ENCODE measurements around the gene RDH13. TPM values are rescaled to one million over a fixed set of nuclear protein-coding genes. Genes with fewer than 3 reads are reported as not detected.

RDH13 gene
- total RNA-seq, 1 experiment from 2014 or later = 80.4 TPM

GRCh38 chr19:55092423-55093318 is 29.7 kb upstream of the RDH13 start:
- ATAC-seq (no peak), DNase-seq (no peak)
- BruUV-seq (replicated peaks) = no TSS peak
- Histone ChIP-seq H3F3A (ENCODE audit: low read length, unreplicated experiment) (no peaks in the 10 kb centered on the region), H3K9ac (ENCODE audit: low read length) (no peak overlapping the region), H4K20me1 (ENCODE audit: low read length) (no peaks in the 10 kb centered on the region), H3K9me3 (ENCODE audit: low read length) (no peaks in the 10 kb centered on the region), H3K4me2 (ENCODE audit: low read length) (no peak overlapping the region), H3K27ac (ENCODE audit: low read length) (no peak overlapping the region), H3K36me3 (ENCODE audit: low read depth, low read length) (peaks cover 13% of the 10 kb centered on the region; the same call in 1 of the 2 replicates), H3K79me2 (ENCODE audit: low read length) (no peaks in the 10 kb centered on the region), H3K9me2 (replicated peaks; ENCODE audit: low read length) (no peaks in the 10 kb centered on the region), H3K4me3 (ENCODE audit: low read length) (no peak overlapping the region), H3K27me3 (ENCODE audit: low read length) (no peaks in the 10 kb centered on the region), H2AFZ (ENCODE audit: low read length) (no peak overlapping the region), H3K4me1 (ENCODE audit: insufficient read depth, low read length) (no peaks in the 10 kb centered on the region)
- ChIA-PET POLR2A (ENCODE audit: unreplicated experiment) (no interaction called here), CTCF (no interaction called here)
- intact Hi-C loops (cut with micrococcal nuclease) = no loop called here
- TF ChIP-seq EZH2 (IDR thresholded peaks at IDR 0.05; ENCODE audit: low read length, unreplicated experiment) = no peak
- TF ChIP-seq EZH2phosphoT487 (IDR thresholded peaks at IDR 0.05; ENCODE audit: borderline replicate concordance, low read length) = no peak
- TF ChIP-seq CTCF (conservative IDR thresholded peaks at IDR 0.05; ENCODE audit: low read depth, low read length) = no peak

DNA sequence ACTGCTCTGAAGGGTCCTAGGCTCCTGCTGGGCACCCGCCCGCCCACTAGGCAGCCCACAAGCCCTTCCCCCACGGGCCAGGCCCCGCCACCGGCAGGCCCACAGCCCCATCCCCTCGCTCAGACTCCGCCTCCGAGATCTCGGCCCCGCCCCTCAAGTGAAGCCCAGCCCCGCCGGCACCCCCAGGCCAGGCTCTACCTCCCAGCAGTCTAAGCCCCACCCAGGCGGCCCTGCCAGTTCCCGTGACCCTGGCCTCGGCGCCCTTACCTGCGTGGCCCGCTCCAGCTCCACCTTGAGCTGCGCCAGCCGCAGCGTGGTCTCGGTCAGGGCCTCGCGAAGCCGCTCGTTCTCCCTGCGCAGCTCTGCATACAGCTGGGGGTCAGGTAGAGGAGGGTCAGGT is 29.0 kb upstream of the RDH13 start:
- H3K79me2 ChIP-seq (ENCODE audit: low read length) = no peaks in the 10 kb centered on the region
- H3K36me3 ChIP-seq (ENCODE audit: low read depth, low read length) = peaks cover 19% of the 10 kb centered on the region; the same call in 1 of the 2 replicates
- no peaks in the 10 kb centered on the region for H3K27me3 ChIP-seq (ENCODE audit: low read length)
- no peak overlapping the region for H3K4me3 ChIP-seq (ENCODE audit: low read length)
- ChIA-PET CTCF (no interaction called here), POLR2A (ENCODE audit: unreplicated experiment) (no interaction called here)
- H3K27ac ChIP-seq (ENCODE audit: low read length) = no peak overlapping the region
- H3K4me2 ChIP-seq (ENCODE audit: low read length) = no peak overlapping the region
- no peak overlapping the region for H2AFZ ChIP-seq (ENCODE audit: low read length)
- H4K20me1 ChIP-seq (ENCODE audit: low read length) = no peaks in the 10 kb centered on the region
- H3K9ac ChIP-seq (ENCODE audit: low read length) = no peak overlapping the region
- no peaks in the 10 kb centered on the region for H3K9me3 ChIP-seq (ENCODE audit: low read length)
- no peaks in the 10 kb centered on the region for H3K9me2 ChIP-seq (replicated peaks; ENCODE audit: low read length)
- intact Hi-C loops (cut with micrococcal nuclease) = no loop called here
- no peak for ATAC-seq
- H3K4me1 ChIP-seq (ENCODE audit: insufficient read depth, low read length) = no peaks in the 10 kb centered on the region
- no peak for TF ChIP-seq EZH2 (IDR thresholded peaks at IDR 0.05; ENCODE audit: low read length, unreplicated experiment)
- no peak for DNase-seq
- no TSS peak for BruUV-seq (replicated peaks)
- H3F3A ChIP-seq (ENCODE audit: low read length, unreplicated experiment) = no peaks in the 10 kb centered on the region

GRCh38 chr19:55091126-55091910 is 28.4 kb upstream of the RDH13 start:
- no peak for DNase-seq
- no peaks in the 10 kb centered on the region for H3K4me1 ChIP-seq (ENCODE audit: insufficient read depth, low read length)
- TF ChIP-seq EZH2phosphoT487 (IDR thresholded peaks at IDR 0.05; ENCODE audit: borderline replicate concordance, low read length) = no peak
- TF ChIP-seq CTCF (conservative IDR thresholded peaks at IDR 0.05; ENCODE audit: low read depth, low read length) = no peak
- no peak for TF ChIP-seq EZH2 (IDR thresholded peaks at IDR 0.05; ENCODE audit: low read length, unreplicated experiment)
- no peaks in the 10 kb centered on the region for H3K79me2 ChIP-seq (ENCODE audit: low read length)
- H3K4me2 ChIP-seq (ENCODE audit: low read length) = no peak overlapping the region
- no peak overlapping the region for H3K9ac ChIP-seq (ENCODE audit: low read length)
- no peaks in the 10 kb centered on the region for H4K20me1 ChIP-seq (ENCODE audit: low read length)
- CTCF ChIA-PET = no interaction called here
- H3K36me3 ChIP-seq (ENCODE audit: low read depth, low read length) = peaks cover 19% of the 10 kb centered on the region; the same call in 1 of the 2 replicates
- no peak overlapping the region for H3K4me3 ChIP-seq (ENCODE audit: low read length)
- H3K9me3 ChIP-seq (ENCODE audit: low read length) = no peaks in the 10 kb centered on the region
- no peaks in the 10 kb centered on the region for H3K27me3 ChIP-seq (ENCODE audit: low read length)
- H3F3A ChIP-seq (ENCODE audit: low read length, unreplicated experiment) = no peaks in the 10 kb centered on the region
- H3K9me2 ChIP-seq (replicated peaks; ENCODE audit: low read length) = no peaks in the 10 kb centered on the region
- intact Hi-C loops (cut with micrococcal nuclease) = no loop called here
- POLR2A ChIA-PET (ENCODE audit: unreplicated experiment) = no interaction called here
- no peak for ATAC-seq
- TSS peak; percentile 71 for BruUV-seq (replicated peaks)
- no peak overlapping the region for H3K27ac ChIP-seq (ENCODE audit: low read length)
- H2AFZ ChIP-seq (ENCODE audit: low read length) = no peak overlapping the region

Measured in PC-3 (cell line).